SU-DHL-6 (cell line): ENCODE data around the gene COL17A1.

Experiments used
- H2AFZ ChIP-seq: fragments of 200-600 bp; sonication (generic); 2 replicates; pipeline ENCODE4 v1.6.1; 2014; ENCODE audit warnings: low read depth, mild to moderate bottlenecking, moderate library complexity, mixed read lengths, antibody characterized with exemption, low read length; ENCODE audit not compliant: severe bottlenecking
- H3F3A ChIP-seq: fragments of 200-600 bp; shearing (Covaris generic); 2 replicates; pipeline ENCODE4 v1.6.0; 2016; ENCODE audit warnings: antibody characterized with exemption, mild to moderate bottlenecking; ENCODE audit not compliant: insufficient read depth
- H3K27ac ChIP-seq: fragments of 200-600 bp; sonication (generic); 2 replicates; pipeline ENCODE4 v1.5.1; 2016; ENCODE audit warnings: low read depth, mild to moderate bottlenecking, low read length, moderate library complexity, mixed read lengths
- H3K27me3 ChIP-seq: fragments of 200-600 bp; sonication (generic), shearing (Covaris generic); 2 replicates; pipeline ENCODE4 v1.6.0; 2014; ENCODE audit warnings: mild to moderate bottlenecking, low read length
- H3K36me3 ChIP-seq: fragments of 200-600 bp; sonication (generic); 2 replicates; pipeline ENCODE4 v1.6.1; 2014; ENCODE audit warnings: mild to moderate bottlenecking, low read length, mixed read lengths
- H3K4me2 ChIP-seq: fragments of 300-600, 200-600 bp; shearing (Covaris generic), sonication (generic); 2 replicates; pipeline ENCODE4 v1.6.0; 2014; ENCODE audit warnings: low read length, low read depth, mild to moderate bottlenecking; ENCODE audit not compliant: poor library complexity, severe bottlenecking
- H3K4me3 ChIP-seq: fragments of 200-600 bp; sonication (generic); 2 replicates; pipeline ENCODE4 v1.5.1; 2014; ENCODE audit warnings: antibody characterized with exemption, low read length, mild to moderate bottlenecking, mixed read lengths; ENCODE audit not compliant: insufficient read depth, poor library complexity, severe bottlenecking
- H3K79me2 ChIP-seq: fragments of 200-600 bp; sonication (generic); 2 replicates; pipeline ENCODE4 v1.6.1; 2014; ENCODE audit warnings: mild to moderate bottlenecking, low read length, moderate library complexity; ENCODE audit not compliant: insufficient read depth
- H3K9ac ChIP-seq: fragments of 200-600 bp; sonication (generic); 2 replicates; pipeline ENCODE4 v1.7.0; 2014; ENCODE audit warnings: mild to moderate bottlenecking, low read length
- H3K9me2 ChIP-seq: fragments of 200-600 bp; sonication (generic); replicated peaks from 2 replicates; pipeline ENCODE4 v1.6.1; 2014; ENCODE audit warnings: low read length; ENCODE audit not compliant: insufficient read depth
- H3K9me3 ChIP-seq: fragments of 200-600 bp; sonication (generic); 2 replicates; pipeline ENCODE4 v1.6.1; 2014; ENCODE audit warnings: low read length, mixed read lengths; ENCODE audit not compliant: insufficient read depth
- H4K20me1 ChIP-seq: fragments of 200-600 bp; sonication (generic); 2 replicates; pipeline ENCODE4 v1.6.1; 2014; ENCODE audit warnings: low read depth, mild to moderate bottlenecking, antibody characterized with exemption, low read length, moderate library complexity, mixed read lengths
- EZH2phosphoT487 ChIP-seq: fragments of 200-600 bp; sonication (generic), shearing (Covaris generic); conservative IDR thresholded peaks from 2 replicates; pipeline ENCODE4 v1.6.1; 2018; ENCODE audit warnings: mild to moderate bottlenecking, antibody characterized with exemption, low read length, moderate library complexity, mixed read lengths
- TF ChIP-seq, protein P1 (sequence below): fragments of 200-600 bp; sonication (generic); IDR thresholded peaks from one replicate; pipeline ENCODE4 v1.5.1; 2017; ENCODE audit warnings: antibody characterized with exemption, mild to moderate bottlenecking, low read length, moderate library complexity; ENCODE audit not compliant: insufficient read depth, poor library complexity, severe bottlenecking

COL17A1 gene

GRCh38 chr10:104021246-104021645 is 64.4 kb downstream of the COL17A1 start:
- H3F3A ChIP-seq = no peaks in the 10 kb centered on the region
- H3K9me2 ChIP-seq = no peaks in the 10 kb centered on the region
- no peak overlapping the region for H3K27ac ChIP-seq
- H3K4me3 ChIP-seq = no peak overlapping the region
- H2AFZ ChIP-seq = no peak overlapping the region
- no peaks in the 10 kb centered on the region for H4K20me1 ChIP-seq
- H3K4me2 ChIP-seq = no peak overlapping the region
- no peak overlapping the region for H3K9ac ChIP-seq
- peaks cover 32% of the 10 kb centered on the region; the same call in 1 of the 2 replicates for H3K36me3 ChIP-seq
- no peaks in the 10 kb centered on the region for H3K79me2 ChIP-seq
- no peak for TF ChIP-seq EZH2phosphoT487
- TF ChIP-seq, protein P1, sequence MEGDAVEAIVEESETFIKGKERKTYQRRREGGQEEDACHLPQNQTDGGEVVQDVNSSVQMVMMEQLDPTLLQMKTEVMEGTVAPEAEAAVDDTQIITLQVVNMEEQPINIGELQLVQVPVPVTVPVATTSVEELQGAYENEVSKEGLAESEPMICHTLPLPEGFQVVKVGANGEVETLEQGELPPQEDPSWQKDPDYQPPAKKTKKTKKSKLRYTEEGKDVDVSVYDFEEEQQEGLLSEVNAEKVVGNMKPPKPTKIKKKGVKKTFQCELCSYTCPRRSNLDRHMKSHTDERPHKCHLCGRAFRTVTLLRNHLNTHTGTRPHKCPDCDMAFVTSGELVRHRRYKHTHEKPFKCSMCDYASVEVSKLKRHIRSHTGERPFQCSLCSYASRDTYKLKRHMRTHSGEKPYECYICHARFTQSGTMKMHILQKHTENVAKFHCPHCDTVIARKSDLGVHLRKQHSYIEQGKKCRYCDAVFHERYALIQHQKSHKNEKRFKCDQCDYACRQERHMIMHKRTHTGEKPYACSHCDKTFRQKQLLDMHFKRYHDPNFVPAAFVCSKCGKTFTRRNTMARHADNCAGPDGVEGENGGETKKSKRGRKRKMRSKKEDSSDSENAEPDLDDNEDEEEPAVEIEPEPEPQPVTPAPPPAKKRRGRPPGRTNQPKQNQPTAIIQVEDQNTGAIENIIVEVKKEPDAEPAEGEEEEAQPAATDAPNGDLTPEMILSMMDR = no peak
- no peaks in the 10 kb centered on the region for H3K27me3 ChIP-seq
- H3K9me3 ChIP-seq = no peaks in the 10 kb centered on the region

- Histone ChIP-seq H3K36me3 (peaks cover 20% of the 10 kb centered on the region; the same call in 1 of the 2 replicates), H3K4me3 (no peak overlapping the region), H3K4me2 (no peak overlapping the region), H3K27ac (no peak overlapping the region), H3K27me3 (no peaks in the 10 kb centered on the region), H3K79me2 (no peaks in the 10 kb centered on the region), H2AFZ (no peak overlapping the region), H4K20me1 (no peaks in the 10 kb centered on the region), H3K9ac (no peak overlapping the region), H3K9me2 (no peaks in the 10 kb centered on the region), H3F3A (no peaks in the 10 kb centered on the region), H3K9me3 (no peaks in the 10 kb centered on the region)
- TF ChIP-seq, protein P1 = no peak
- no peak for TF ChIP-seq EZH2phosphoT487
Observed at GRCh38 chr10:104020020-104020419, 65.7 kb downstream of the COL17A1 start.

DNA sequence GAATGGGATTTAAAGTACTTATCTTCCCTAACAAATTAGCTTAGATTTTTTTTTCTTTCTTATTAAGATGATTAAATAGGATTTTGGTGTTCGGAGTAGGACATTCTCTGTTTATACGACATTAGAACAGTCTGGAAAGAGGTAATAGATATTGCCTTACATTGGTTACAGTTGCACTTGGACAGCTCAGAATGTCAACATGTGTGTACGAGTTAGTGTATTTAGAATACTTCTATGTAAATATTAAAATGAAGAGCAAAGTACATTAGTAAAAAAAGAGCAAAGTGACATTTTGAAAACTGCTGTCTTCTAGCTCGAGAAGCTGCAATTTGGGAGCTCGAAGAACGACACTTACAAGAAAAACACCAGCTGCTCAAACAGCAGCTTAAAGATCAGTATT is 67.2 kb downstream of the COL17A1 start:
- Histone ChIP-seq H3F3A (no peaks in the 10 kb centered on the region), H3K9me2 (no peaks in the 10 kb centered on the region), H2AFZ (no peak overlapping the region), H3K27ac (no peak overlapping the region), H4K20me1 (no peaks in the 10 kb centered on the region), H3K36me3 (peaks cover 18% of the 10 kb centered on the region; the same call in 1 of the 2 replicates), H3K9me3 (no peaks in the 10 kb centered on the region), H3K27me3 (no peaks in the 10 kb centered on the region), H3K79me2 (no peaks in the 10 kb centered on the region), H3K4me2 (no peak overlapping the region), H3K9ac (no peak overlapping the region), H3K4me3 (no peak overlapping the region)
- TF ChIP-seq EZH2phosphoT487 = no peak
- TF ChIP-seq, protein P1 = no peak
